Measurements from ENCODE around the gene NDUFA8. TPM values are rescaled to one million over a fixed set of nuclear protein-coding genes. Genes with fewer than 3 reads are reported as not detected.

Gene NDUFA8
- total RNA-seq, 1 experiment from 2014 or later, result 70.7 TPM

DNA sequence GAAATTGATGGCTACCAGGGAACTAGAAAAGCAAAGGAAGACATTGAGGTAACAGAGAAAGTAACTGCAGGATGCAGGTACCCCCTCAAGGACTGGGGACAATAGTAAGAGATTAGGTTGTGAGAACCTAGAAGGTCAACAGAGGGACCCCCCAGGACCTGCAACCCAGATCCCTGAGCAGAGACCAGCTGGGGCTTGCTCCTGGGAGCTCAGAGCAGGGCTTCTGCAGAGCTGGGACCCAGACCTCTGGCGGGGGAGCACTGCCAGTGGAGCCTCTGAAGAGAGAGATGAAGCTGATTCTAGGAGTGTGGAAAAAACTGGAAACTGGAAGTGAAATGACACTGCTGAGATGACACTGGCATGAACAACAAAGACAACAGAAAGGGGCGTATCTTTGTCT is 17.3 kb upstream of the NDUFA8 start (continued):
- TF ChIP-seq, protein P1, sequence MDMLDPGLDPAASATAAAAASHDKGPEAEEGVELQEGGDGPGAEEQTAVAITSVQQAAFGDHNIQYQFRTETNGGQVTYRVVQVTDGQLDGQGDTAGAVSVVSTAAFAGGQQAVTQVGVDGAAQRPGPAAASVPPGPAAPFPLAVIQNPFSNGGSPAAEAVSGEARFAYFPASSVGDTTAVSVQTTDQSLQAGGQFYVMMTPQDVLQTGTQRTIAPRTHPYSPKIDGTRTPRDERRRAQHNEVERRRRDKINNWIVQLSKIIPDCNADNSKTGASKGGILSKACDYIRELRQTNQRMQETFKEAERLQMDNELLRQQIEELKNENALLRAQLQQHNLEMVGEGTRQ (CRISPR knock-in tag; IDR thresholded peaks at IDR 0.05), result no peak

DNA sequence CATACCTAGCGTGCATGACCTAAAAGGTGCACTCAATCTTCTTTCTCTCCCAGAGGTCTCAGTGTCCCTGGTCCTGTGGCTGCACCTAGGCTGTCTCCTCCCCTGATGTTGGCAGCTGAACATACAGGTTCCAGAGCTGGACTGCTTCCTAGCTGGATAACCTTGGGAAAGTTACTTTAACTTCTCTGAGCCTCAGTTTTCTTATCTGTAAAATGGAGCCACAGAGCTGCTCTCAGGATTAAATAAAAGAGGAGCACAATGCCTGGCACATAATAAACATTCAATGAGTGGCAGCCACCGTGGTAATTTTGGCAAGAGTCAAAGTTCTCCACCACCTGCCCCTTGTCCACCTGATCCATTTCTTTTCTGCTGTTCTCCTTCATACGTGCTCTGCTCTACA is 14.1 kb upstream of the NDUFA8 start:
- peaks cover 13% of the 10 kb centered on the region; the same call in 1 of the 2 replicates for H3K27me3 Mint-ChIP-seq (ENCODE audit: low read depth)
- H3K9me3 Mint-ChIP-seq, result 0 out of 2 replicates have a peak, but pooled peaks cover 6% of the 10 kb centered on the region
- TF ChIP-seq NR3C1 (CRISPR knock-in tag; conservative IDR thresholded peaks at IDR 0.05; ENCODE audit: low read depth) (no peak), ZNF219 (CRISPR knock-in tag; IDR thresholded peaks at IDR 0.05; ENCODE audit: borderline replicate concordance) (no peak), CREM (CRISPR knock-in tag; IDR thresholded peaks at IDR 0.05) (no peak), NR1H2 (CRISPR knock-in tag; IDR thresholded peaks at IDR 0.05) (no peak)
- DNase-seq (ENCODE audit: low spot score), result no peak
- CTCF ChIA-PET, result no interaction called here
- POLR2A ChIA-PET, result no interaction called here
- H3K4me3 Mint-ChIP-seq, result no peak overlapping the region
- H3K4me1 Mint-ChIP-seq, result peaks cover 2% of the 10 kb centered on the region; the same call in 1 of the 2 replicates
- no peak overlapping the region for H3K27ac Mint-ChIP-seq
- ATAC-seq, result no peak
- H3K36me3 Mint-ChIP-seq, result no peaks in the 10 kb centered on the region

DNA sequence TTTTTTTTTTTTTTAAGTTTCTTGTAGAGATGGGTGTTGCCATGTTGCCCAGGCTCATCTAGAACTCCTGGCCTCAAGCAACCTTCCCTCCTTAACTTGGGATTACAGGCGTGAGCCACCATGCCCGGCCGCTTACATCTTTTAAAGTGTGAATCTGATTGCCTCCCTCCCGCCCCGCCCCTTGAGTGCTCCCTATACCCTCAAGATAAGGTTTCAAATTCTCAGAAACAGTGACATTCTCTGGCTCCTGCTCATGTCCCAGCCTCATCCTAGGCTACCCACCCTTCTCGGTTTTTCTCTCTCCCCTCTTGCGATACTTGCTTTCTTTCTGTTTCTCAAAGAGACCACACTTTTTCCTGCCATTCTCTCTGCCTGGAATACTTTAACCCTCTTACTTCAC is 12.6 kb upstream of the NDUFA8 start:
- Mint-ChIP-seq H3K4me1 (peaks cover 2% of the 10 kb centered on the region; the same call in 1 of the 2 replicates), H3K27ac (no peak overlapping the region), H3K9me3 (peaks cover 15% of the 10 kb centered on the region), H3K4me3 (no peak overlapping the region), H3K27me3 (ENCODE audit: low read depth) (peaks cover 21% of the 10 kb centered on the region), H3K36me3 (peaks cover 3% of the 10 kb centered on the region; the same call in 1 of the 2 replicates)
- ChIA-PET POLR2A (no interaction called here), CTCF (interaction anchor here (0.6 to 2.3 kb wide), 5 partner anchors 14 to 509 kb away, joined by 3 to 17 read pairs (median 4); no protein-coding TSS in a partner anchor)
- TF ChIP-seq, protein P2, sequence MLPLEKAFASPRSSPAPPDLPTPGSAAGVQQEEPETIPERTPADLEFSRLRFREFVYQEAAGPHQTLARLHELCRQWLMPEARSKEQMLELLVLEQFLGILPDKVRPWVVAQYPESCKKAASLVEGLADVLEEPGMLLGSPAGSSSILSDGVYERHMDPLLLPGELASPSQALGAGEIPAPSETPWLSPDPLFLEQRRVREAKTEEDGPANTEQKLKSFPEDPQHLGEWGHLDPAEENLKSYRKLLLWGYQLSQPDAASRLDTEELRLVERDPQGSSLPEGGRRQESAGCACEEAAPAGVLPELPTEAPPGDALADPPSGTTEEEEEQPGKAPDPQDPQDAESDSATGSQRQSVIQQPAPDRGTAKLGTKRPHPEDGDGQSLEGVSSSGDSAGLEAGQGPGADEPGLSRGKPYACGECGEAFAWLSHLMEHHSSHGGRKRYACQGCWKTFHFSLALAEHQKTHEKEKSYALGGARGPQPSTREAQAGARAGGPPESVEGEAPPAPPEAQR (CRISPR knock-in tag; IDR thresholded peaks at IDR 0.05), result no peak
- no peak for TF ChIP-seq SOX15 (CRISPR knock-in tag; IDR thresholded peaks at IDR 0.05)
- TF ChIP-seq, protein P3, sequence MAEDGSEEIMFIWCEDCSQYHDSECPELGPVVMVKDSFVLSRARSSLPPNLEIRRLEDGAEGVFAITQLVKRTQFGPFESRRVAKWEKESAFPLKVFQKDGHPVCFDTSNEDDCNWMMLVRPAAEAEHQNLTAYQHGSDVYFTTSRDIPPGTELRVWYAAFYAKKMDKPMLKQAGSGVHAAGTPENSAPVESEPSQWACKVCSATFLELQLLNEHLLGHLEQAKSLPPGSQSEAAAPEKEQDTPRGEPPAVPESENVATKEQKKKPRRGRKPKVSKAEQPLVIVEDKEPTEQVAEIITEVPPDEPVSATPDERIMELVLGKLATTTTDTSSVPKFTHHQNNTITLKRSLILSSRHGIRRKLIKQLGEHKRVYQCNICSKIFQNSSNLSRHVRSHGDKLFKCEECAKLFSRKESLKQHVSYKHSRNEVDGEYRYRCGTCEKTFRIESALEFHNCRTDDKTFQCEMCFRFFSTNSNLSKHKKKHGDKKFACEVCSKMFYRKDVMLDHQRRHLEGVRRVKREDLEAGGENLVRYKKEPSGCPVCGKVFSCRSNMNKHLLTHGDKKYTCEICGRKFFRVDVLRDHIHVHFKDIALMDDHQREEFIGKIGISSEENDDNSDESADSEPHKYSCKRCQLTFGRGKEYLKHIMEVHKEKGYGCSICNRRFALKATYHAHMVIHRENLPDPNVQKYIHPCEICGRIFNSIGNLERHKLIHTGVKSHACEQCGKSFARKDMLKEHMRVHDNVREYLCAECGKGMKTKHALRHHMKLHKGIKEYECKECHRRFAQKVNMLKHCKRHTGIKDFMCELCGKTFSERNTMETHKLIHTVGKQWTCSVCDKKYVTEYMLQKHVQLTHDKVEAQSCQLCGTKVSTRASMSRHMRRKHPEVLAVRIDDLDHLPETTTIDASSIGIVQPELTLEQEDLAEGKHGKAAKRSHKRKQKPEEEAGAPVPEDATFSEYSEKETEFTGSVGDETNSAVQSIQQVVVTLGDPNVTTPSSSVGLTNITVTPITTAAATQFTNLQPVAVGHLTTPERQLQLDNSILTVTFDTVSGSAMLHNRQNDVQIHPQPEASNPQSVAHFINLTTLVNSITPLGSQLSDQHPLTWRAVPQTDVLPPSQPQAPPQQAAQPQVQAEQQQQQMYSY (CRISPR knock-in tag; IDR thresholded peaks at IDR 0.05), result no peak
- TF ChIP-seq, protein P4, sequence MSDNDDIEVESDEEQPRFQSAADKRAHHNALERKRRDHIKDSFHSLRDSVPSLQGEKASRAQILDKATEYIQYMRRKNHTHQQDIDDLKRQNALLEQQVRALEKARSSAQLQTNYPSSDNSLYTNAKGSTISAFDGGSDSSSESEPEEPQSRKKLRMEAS (CRISPR knock-in tag; IDR thresholded peaks at IDR 0.05), result no peak
- DNase-seq (ENCODE audit: low spot score) (no peak), ATAC-seq (no peak)

DNA sequence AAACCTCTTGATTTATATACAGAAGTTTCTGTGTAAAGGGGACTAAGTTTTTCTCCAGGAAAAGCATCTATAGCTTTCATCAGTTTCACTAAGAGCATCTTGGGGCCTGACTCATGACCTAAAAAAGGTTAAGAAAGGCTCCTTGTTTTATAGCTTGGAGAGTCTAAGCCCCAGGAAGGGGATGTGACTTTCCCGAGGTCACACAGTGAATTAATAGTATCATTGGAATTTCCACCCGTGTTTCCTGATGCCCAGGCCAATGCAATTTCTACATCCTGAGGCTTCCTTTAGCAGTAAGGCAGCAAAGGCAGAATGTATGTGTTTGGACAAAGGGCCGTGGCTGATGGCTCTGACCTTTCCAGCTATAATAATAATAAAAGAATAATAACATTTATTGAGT is 8.8 kb upstream of the NDUFA8 start:
- ChIA-PET POLR2A (no interaction called here), CTCF (no interaction called here)
- Mint-ChIP-seq H3K27me3 (ENCODE audit: low read depth) (peaks cover 37% of the 10 kb centered on the region), H3K9me3 (peaks cover 25% of the 10 kb centered on the region), H3K36me3 (peaks cover 3% of the 10 kb centered on the region; the same call in 1 of the 2 replicates), H3K27ac (no peak overlapping the region), H3K4me3 (no peak overlapping the region), H3K4me1 (peaks cover 2% of the 10 kb centered on the region; the same call in 1 of the 2 replicates)
- ATAC-seq, result no peak
- TF ChIP-seq JUN (CRISPR knock-in tag; IDR thresholded peaks at IDR 0.05), result no peak
- no peak for DNase-seq (ENCODE audit: low spot score)

DNA sequence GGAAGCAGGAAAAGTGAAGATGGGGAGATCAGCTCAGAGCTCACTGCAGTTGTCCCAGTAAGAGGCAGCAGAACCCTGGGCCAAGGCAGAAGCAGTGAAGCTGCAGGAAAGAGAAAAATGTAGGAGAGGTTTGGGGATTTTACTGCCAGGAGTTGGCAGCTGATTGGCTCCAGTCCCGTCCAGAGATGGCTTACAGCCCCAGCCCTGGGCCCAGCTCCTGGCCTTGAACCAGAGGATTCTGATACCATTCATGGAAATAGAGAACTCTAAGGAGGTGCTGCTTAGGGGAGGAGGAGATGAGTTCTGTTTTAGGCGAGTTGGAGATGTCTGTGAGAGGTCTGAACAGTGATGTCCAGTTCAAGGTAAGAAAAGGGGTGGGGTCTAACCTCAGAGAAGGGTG is 4.7 kb upstream of the NDUFA8 start:
- Mint-ChIP-seq H3K36me3 (peaks cover 13% of the 10 kb centered on the region), H3K27ac (no peak overlapping the region), H3K4me1 (no peaks in the 10 kb centered on the region), H3K9me3 (peaks cover 38% of the 10 kb centered on the region), H3K27me3 (ENCODE audit: low read depth) (peaks cover 52% of the 10 kb centered on the region), H3K4me3 (no peak overlapping the region)
- TF ChIP-seq JAZF1 (CRISPR knock-in tag; IDR thresholded peaks at IDR 0.05) (no peak), GABPB1 (CRISPR knock-in tag; IDR thresholded peaks at IDR 0.05) (no peak), JUN (CRISPR knock-in tag; IDR thresholded peaks at IDR 0.05) (no peak), NR1H2 (CRISPR knock-in tag; IDR thresholded peaks at IDR 0.05) (no peak), ZNF232 (CRISPR knock-in tag; IDR thresholded peaks at IDR 0.05) (no peak)
- no peak for ATAC-seq
- DNase-seq (ENCODE audit: low spot score), result no peak
- ChIA-PET POLR2A (no interaction called here), CTCF (interaction anchor here (1.2 kb wide), 1 partner anchor 65 kb away, joined by 3 read pairs; no protein-coding TSS in a partner anchor)

Data from WTC11 (cell line).